NCI-H1048 (cell line): ENCODE measurements around the gene TMEM37.
"Not testable (repeated sequence)": the region's sequence is repeated elsewhere in the genome, so short reads cannot be mapped to it uniquely, and the experiment has no call there.

Experiments used
- DNase-seq: peaks from one replicate; lab custom pipeline; 2025; lab: John Stamatoyannopoulos, UW

Gene TMEM37

GRCh38 chr2:119431155-119431975, at the start of gene TMEM37:
TMEM37 (plus strand) TSS chr2:119431854; CDS start chr2:119431904, 50 bp downstream.
- DNase-seq, result peak; percentile 12

- no peak for DNase-seq
These were observed 48.1 kb upstream of the TMEM37 start for GRCh38 chr2:119383410-119384140.

GRCh38 chr2:119384971-119385370, 46.7 kb upstream of the TMEM37 start:
- DNase-seq, result no peak

GRCh38 chr2:119385466-119385865, 46.2 kb upstream of the TMEM37 start:
- no peak for DNase-seq

- no peak for DNase-seq
These were observed 44.1 kb upstream of the TMEM37 start for GRCh38 chr2:119387381-119388129.

- DNase-seq, result no peak
These were observed 41.9 kb upstream of the TMEM37 start for GRCh38 chr2:119389615-119390306.

- no peak for DNase-seq
These were observed 37.5 kb upstream of the TMEM37 start for GRCh38 chr2:119393971-119394748.

- DNase-seq, result no peak
These were observed 34.5 kb upstream of the TMEM37 start for GRCh38 chr2:119397196-119397595.

- DNase-seq, result no peak
These were observed 29.5 kb upstream of the TMEM37 start for GRCh38 chr2:119402106-119402505.

GRCh38 chr2:119402645-119403560, 28.8 kb upstream of the TMEM37 start:
- no peak for DNase-seq

GRCh38 chr2:119403618-119404017, 28.0 kb upstream of the TMEM37 start:
- DNase-seq, result not testable (repeated sequence)

- DNase-seq, result no peak
These were observed 26.5 kb upstream of the TMEM37 start for GRCh38 chr2:119405151-119405550.

- DNase-seq, result peak; percentile 29
These were observed 24.0 kb upstream of the TMEM37 start for GRCh38 chr2:119407430-119408220.

- DNase-seq, result no peak
These were observed 23.4 kb upstream of the TMEM37 start for GRCh38 chr2:119408221-119408619.

GRCh38 chr2:119409506-119409905, 22.1 kb upstream of the TMEM37 start:
- no peak for DNase-seq

GRCh38 chr2:119414894-119415293, 16.8 kb upstream of the TMEM37 start:
- DNase-seq, result no peak

GRCh38 chr2:119415630-119416029, 16.0 kb upstream of the TMEM37 start:
- DNase-seq, result no peak

GRCh38 chr2:119416299-119416923, 15.2 kb upstream of the TMEM37 start:
- DNase-seq, result no peak

- DNase-seq, result no peak
These were observed 13.7 kb upstream of the TMEM37 start for GRCh38 chr2:119417908-119418307.
